ENCODE measurements around the gene WBP2. TPM values are rescaled to one million over a fixed set of nuclear protein-coding genes. Genes with fewer than 3 reads are reported as not detected.

Gene WBP2
- total RNA-seq, 4 donors from 2014 or later, result 63.5 to 79.7 (median 71.0) TPM

DNA sequence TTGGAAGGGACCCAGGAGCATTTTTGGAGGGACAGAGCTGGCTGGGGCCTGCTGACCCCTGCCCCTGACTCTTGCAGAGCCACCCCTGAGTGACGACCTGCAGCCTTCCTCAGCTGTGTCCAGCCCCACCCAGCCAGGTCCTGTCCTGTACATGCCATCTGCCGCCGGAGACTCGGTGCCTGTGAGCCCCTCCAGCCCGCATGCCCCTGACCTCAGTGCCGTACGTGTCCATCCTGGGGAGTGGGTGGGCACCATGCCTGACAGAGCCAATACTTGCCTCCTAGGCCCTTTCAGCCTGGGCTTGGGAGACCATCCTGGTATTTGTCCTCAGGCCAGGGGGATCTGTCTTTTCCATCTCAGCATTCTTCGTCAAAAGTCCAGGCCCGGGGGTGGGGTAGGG lies 38.4 kb downstream of the WBP2 start:
- 91% methylated on average over 7 of the region's 9 CpGs for WGBS, 2 donors
- H3K36me3 ChIP-seq, result peaks cover 0 to 100% (median 56%) of the 10 kb centered on the region in 3 donors
- H3K27me3 ChIP-seq, result no peaks in the 10 kb centered on the region
- H3K27ac ChIP-seq, result no peak overlapping the region
- no peak overlapping the region for H3K4me3 ChIP-seq
- TF ChIP-seq EP300 (IDR thresholded peaks at IDR 0.05) (no peak), POLR2A (IDR thresholded peaks at IDR 0.05) (no peak)
- TF ChIP-seq, protein P1, sequence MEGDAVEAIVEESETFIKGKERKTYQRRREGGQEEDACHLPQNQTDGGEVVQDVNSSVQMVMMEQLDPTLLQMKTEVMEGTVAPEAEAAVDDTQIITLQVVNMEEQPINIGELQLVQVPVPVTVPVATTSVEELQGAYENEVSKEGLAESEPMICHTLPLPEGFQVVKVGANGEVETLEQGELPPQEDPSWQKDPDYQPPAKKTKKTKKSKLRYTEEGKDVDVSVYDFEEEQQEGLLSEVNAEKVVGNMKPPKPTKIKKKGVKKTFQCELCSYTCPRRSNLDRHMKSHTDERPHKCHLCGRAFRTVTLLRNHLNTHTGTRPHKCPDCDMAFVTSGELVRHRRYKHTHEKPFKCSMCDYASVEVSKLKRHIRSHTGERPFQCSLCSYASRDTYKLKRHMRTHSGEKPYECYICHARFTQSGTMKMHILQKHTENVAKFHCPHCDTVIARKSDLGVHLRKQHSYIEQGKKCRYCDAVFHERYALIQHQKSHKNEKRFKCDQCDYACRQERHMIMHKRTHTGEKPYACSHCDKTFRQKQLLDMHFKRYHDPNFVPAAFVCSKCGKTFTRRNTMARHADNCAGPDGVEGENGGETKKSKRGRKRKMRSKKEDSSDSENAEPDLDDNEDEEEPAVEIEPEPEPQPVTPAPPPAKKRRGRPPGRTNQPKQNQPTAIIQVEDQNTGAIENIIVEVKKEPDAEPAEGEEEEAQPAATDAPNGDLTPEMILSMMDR (IDR thresholded peaks at IDR 0.05), result no peak
- H3K9me3 ChIP-seq, result no peaks in the 10 kb centered on the region
- DNase-seq (ENCODE audit: low spot score in 2 of 2), result no peak
- no peaks in the 10 kb centered on the region for H3K4me1 ChIP-seq

- TF ChIP-seq POLR2A (IDR thresholded peaks at IDR 0.05) (no peak), EP300 (IDR thresholded peaks at IDR 0.05) (no peak)
- TF ChIP-seq, protein P1 (IDR thresholded peaks at IDR 0.05), result no peak
- H3K4me1 ChIP-seq, result peaks cover 0 to 5% (median 0%) of the 10 kb centered on the region in 4 donors
- no peaks in the 10 kb centered on the region for H3K9me3 ChIP-seq
- H3K27ac ChIP-seq, result no peak overlapping the region
- no peak for DNase-seq (ENCODE audit: low spot score in 2 of 2)
- no peak overlapping the region for H3K4me3 ChIP-seq
- WGBS, 2 donors, result 88 to 96% methylated on average over 3 of the region's 3 CpGs
- H3K36me3 ChIP-seq, result peaks cover 0 to 100% (median 46%) of the 10 kb centered on the region in 3 donors
- H3K27me3 ChIP-seq, result no peaks in the 10 kb centered on the region
Measured at GRCh38 chr17:75815399-75815798, 39.7 kb downstream of the WBP2 start.

DNA sequence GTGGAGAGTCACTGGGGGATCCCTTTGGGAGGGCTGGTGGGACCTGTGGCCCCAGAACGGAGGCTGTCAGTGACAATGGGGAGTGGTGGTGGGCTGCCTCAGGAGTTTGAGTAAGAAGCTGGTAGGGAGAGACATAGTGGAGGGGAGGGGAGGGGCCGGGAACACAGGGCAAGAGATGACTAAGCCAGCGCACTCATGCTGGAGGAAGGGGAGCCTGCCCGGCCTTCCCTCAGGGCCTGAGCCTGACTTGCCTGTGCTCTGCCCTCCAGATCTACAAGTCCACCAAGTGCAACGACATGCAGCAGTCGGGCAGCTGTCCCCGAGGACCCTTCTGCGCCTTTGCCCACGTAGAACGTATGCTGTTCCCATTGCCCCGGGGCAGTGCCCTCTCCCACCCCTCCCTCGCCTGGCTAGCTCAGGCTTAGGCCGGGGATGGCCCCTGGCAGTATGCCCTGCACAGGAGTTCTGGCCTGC lies 40.2 kb downstream of the WBP2 start:
- H3K27ac ChIP-seq, result no peak overlapping the region
- H3K36me3 ChIP-seq, result peaks cover 0 to 100% (median 41%) of the 10 kb centered on the region in 3 donors
- 80 to 89% methylated on average over 13 of the region's 13 CpGs for WGBS, 2 donors
- H3K4me1 ChIP-seq, result peaks cover 0 to 10% (median 0%) of the 10 kb centered on the region in 4 donors
- TF ChIP-seq POLR2A (IDR thresholded peaks at IDR 0.05) (no peak), EP300 (IDR thresholded peaks at IDR 0.05) (no peak)
- TF ChIP-seq, protein P1 (IDR thresholded peaks at IDR 0.05), result no peak
- DNase-seq (ENCODE audit: low spot score in 2 of 2), result no peak
- no peaks in the 10 kb centered on the region for H3K9me3 ChIP-seq
- H3K27me3 ChIP-seq, result no peaks in the 10 kb centered on the region
- no peak overlapping the region for H3K4me3 ChIP-seq

- Histone ChIP-seq H3K27ac (peak overlapping the region in 1 of 4 donors; percentile 0), H3K36me3 (peaks cover 0 to 97% (median 32%) of the 10 kb centered on the region in 3 donors), H3K27me3 (no peaks in the 10 kb centered on the region), H3K4me1 (peaks cover 0 to 19% (median 4%) of the 10 kb centered on the region in 4 donors), H3K4me3 (no peak overlapping the region), H3K9me3 (no peaks in the 10 kb centered on the region)
- DNase-seq (ENCODE audit: low spot score in 2 of 2), result no peak
- 80 to 97% methylated on average over 4 to 6 of the region's 6 CpGs for WGBS, 2 donors
- TF ChIP-seq, protein P1 (IDR thresholded peaks at IDR 0.05), result no peak
- no peak for TF ChIP-seq EP300 (IDR thresholded peaks at IDR 0.05)
- no peak for TF ChIP-seq POLR2A (IDR thresholded peaks at IDR 0.05)
Measured at GRCh38 chr17:75814021-75814395, 41.1 kb downstream of the WBP2 start.

DNA sequence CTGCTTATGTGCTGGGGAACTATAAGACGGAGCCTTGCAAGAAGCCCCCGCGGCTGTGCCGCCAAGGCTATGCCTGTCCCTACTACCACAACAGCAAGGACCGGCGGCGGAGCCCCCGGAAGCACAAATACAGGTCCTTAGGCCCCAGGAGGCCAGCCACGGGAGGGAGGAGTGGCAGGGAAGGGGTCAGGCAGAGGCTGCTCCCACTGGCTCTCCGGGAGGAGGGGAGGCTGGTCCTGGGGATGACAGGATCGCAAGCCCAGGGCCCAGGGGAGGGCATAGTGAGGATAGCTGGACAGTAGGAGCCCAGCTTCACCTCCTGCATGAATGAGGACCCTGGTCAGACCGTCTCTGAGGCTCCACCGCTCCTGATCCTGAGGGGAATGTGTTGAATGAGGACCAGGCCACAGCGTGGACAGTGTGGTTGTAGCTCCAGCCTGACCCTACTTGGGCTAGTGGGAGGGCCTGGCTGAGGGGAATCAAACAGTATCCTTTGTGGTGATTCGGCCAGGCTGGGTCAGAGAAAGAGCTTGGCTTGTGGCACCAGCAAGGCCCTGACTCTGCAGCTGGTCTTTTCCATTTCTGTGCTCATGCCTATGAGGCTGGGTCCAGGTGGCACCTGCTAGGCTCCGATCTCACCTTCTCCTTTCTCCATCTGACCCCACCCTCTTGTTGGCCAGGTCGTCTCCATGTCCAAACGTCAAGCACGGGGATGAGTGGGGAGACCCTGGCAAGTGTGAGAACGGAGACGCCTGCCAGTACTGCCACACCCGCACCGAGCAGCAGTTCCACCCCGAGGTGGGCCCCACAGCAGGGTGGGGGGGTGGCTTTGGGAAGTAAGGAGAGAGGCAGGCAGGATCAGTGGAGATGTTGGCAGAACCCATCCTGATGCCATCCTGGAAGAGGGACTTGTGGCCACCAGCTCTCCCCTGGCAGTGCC lies 41.8 kb downstream of the WBP2 start:
- Histone ChIP-seq H3K4me1 (peaks cover 0 to 26% (median 6%) of the 10 kb centered on the region in 4 donors), H3K27me3 (no peaks in the 10 kb centered on the region), H3K4me3 (no peak overlapping the region), H3K9me3 (no peaks in the 10 kb centered on the region), H3K36me3 (peaks cover 0 to 91% (median 28%) of the 10 kb centered on the region in 3 donors), H3K27ac (peak overlapping the region in 1 of 4 donors; percentile 0)
- TF ChIP-seq, protein P1 (IDR thresholded peaks at IDR 0.05), result no peak
- no peak for TF ChIP-seq EP300 (IDR thresholded peaks at IDR 0.05)
- TF ChIP-seq POLR2A (IDR thresholded peaks at IDR 0.05), result no peak
- WGBS, 2 donors, result 81 to 82% methylated on average over 24 of the region's 24 CpGs
- no peak for DNase-seq (ENCODE audit: low spot score in 2 of 2)
